HCT116 (cell line): ENCODE measurements around the gene LRRC56.

Source experiments
- CEBPB ChIP-seq: IDR thresholded peaks from 2 replicates; pipeline ENCODE4 v1.6.1; 2012; ENCODE audit warnings: low read depth
- CTCF ChIP-seq, 3 experiments: fragments of 200-600 bp in 1 of 3; sonication (generic) in 1 of 3; IDR thresholded peaks in 2 of 3; conservative IDR thresholded peaks in 1 of 3; 2 replicates each; pipeline ENCODE4 v1.5.1; 2012 to 2017; ENCODE audit warnings: low read depth in 2 of 3, low read length in 2 of 3, antibody characterized with exemption in 1 of 3, borderline replicate concordance in 1 of 3, control low read depth in 1 of 3, mild to moderate bottlenecking in 1 of 3, mixed read lengths in 1 of 3, mixed run types in 1 of 3, moderate library complexity in 1 of 3; ENCODE audit not compliant: insufficient read depth in 1 of 3
- EGR1 ChIP-seq: IDR thresholded peaks from 2 replicates; pipeline ENCODE4 v1.6.1; 2012; ENCODE audit warnings: low read depth
- EZH2 ChIP-seq: fragments of 200-600 bp; sonication (generic); IDR thresholded peaks from 2 replicates; pipeline ENCODE4 v1.6.1; 2017; ENCODE audit warnings: antibody characterized with exemption, mixed run types
- EZH2phosphoT487 ChIP-seq: fragments of 200-600 bp; IDR thresholded peaks from 2 replicates; pipeline ENCODE4 v1.6.1; 2018; ENCODE audit warnings: antibody characterized with exemption, borderline replicate concordance
- POLR2A ChIP-seq: IDR thresholded peaks from 2 replicates; pipeline ENCODE4 v1.7.0; 2011; ENCODE audit warnings: borderline replicate concordance; ENCODE audit not compliant: insufficient read depth, insufficient read length; ENCODE audit errors: extremely low read depth
- POLR2AphosphoS5 ChIP-seq: IDR thresholded peaks from 2 replicates; pipeline ENCODE4 v1.6.1; 2011; ENCODE audit warnings: mild to moderate bottlenecking, low read depth, low read length, moderate library complexity
- RAD21 ChIP-seq: IDR thresholded peaks from 2 replicates; pipeline ENCODE4 v1.6.1; 2012; ENCODE audit warnings: low read depth, mild to moderate bottlenecking
- SRF ChIP-seq: IDR thresholded peaks from 2 replicates; pipeline ENCODE4 v1.6.1; 2012; ENCODE audit warnings: low read depth
- ZNF274 ChIP-seq: fragments of 200-500 bp; sonication (Bioruptor generic); IDR thresholded peaks from 2 replicates; pipeline ENCODE4 v1.6.1; 2014; ENCODE audit warnings: mild to moderate bottlenecking, low read depth, low read length, inconsistent platforms
- TF ChIP-seq, protein P1 (sequence below): IDR thresholded peaks from 2 replicates; pipeline ENCODE4 v1.6.1; 2012; ENCODE audit warnings: low read depth
- TF ChIP-seq, protein P2 (sequence below): IDR thresholded peaks from 2 replicates; pipeline ENCODE4 v1.6.1; 2012

DNA sequence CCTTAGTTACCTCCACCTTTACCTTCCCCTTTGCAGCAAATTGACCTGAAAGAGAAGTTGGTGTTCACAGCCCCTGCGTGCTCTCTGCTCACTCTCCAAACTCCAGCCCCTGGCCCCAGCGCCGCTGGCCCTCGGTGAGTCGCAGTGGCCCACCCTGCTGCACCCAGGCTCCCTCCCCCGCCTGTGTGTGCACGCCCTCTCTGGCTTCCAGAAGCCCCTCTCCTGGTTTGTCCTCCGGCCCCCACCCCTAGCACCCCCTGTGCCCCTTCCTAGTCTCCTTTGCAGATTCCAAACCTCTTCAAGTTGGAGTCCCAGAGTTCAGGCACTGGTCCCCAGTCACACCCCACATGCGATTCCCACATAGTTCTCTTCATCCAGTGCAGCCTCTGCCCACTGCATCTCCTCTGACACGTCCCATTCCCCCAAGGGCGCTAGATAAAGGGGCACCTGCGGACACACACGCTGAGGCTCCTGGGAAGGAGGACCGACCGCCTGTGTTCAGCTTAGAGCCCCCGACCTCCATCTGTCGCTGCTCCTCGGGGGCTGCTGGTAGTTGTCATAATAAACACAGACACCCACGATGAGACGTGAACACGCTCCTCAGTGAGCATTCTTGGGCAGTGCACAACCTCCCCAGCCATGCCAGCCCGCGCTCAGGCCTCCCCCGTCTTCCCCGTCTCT, 37.4 kb downstream of the LRRC56 start:
- no peak for TF ChIP-seq SRF
- TF ChIP-seq RAD21 = no peak
- no peak for TF ChIP-seq CTCF (IDR thresholded peaks at IDR 0.05 in 2 of 3, conservative IDR thresholded peaks at IDR 0.05 in 1 of 3; ENCODE audit: borderline replicate concordance in 1 of 3, insufficient read depth in 1 of 3, low read depth in 2 of 3, low read length in 2 of 3)
- no peak for TF ChIP-seq POLR2A
- no peak for TF ChIP-seq CEBPB
- TF ChIP-seq EZH2 = no peak
- no peak for TF ChIP-seq EZH2phosphoT487
- TF ChIP-seq POLR2AphosphoS5 = no peak
- no peak for TF ChIP-seq ZNF274
- TF ChIP-seq, protein P1, sequence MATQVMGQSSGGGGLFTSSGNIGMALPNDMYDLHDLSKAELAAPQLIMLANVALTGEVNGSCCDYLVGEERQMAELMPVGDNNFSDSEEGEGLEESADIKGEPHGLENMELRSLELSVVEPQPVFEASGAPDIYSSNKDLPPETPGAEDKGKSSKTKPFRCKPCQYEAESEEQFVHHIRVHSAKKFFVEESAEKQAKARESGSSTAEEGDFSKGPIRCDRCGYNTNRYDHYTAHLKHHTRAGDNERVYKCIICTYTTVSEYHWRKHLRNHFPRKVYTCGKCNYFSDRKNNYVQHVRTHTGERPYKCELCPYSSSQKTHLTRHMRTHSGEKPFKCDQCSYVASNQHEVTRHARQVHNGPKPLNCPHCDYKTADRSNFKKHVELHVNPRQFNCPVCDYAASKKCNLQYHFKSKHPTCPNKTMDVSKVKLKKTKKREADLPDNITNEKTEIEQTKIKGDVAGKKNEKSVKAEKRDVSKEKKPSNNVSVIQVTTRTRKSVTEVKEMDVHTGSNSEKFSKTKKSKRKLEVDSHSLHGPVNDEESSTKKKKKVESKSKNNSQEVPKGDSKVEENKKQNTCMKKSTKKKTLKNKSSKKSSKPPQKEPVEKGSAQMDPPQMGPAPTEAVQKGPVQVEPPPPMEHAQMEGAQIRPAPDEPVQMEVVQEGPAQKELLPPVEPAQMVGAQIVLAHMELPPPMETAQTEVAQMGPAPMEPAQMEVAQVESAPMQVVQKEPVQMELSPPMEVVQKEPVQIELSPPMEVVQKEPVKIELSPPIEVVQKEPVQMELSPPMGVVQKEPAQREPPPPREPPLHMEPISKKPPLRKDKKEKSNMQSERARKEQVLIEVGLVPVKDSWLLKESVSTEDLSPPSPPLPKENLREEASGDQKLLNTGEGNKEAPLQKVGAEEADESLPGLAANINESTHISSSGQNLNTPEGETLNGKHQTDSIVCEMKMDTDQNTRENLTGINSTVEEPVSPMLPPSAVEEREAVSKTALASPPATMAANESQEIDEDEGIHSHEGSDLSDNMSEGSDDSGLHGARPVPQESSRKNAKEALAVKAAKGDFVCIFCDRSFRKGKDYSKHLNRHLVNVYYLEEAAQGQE = no peak
- TF ChIP-seq, protein P2, sequence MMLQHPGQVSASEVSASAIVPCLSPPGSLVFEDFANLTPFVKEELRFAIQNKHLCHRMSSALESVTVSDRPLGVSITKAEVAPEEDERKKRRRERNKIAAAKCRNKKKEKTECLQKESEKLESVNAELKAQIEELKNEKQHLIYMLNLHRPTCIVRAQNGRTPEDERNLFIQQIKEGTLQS = no peak
- TF ChIP-seq EGR1 = no peak
